Panc1 (cell line): ENCODE data around the gene MACROH2A1.
"Not testable (repeated sequence)": the region's sequence is repeated elsewhere in the genome, so short reads cannot be mapped to it uniquely, and the experiment has no call there.

Experiments used
- CTCF ChIP-seq: fragments of 450-650 bp; IDR thresholded peaks from 2 replicates; pipeline ENCODE4 v1.5.1; 2017; ENCODE audit warnings: mild to moderate bottlenecking
- POLR2AphosphoS5 ChIP-seq: IDR thresholded peaks from 2 replicates; pipeline ENCODE4 v1.6.1; 2012; ENCODE audit warnings: mild to moderate bottlenecking, low read depth, low read length, moderate library complexity
- REST ChIP-seq, 2 experiments: IDR thresholded peaks; 2 replicates each; pipeline ENCODE4 v1.6.1; 2011 to 2012; ENCODE audit warnings: low read depth in 2 of 2, control low read depth in 1 of 2, low read length in 1 of 2, mild to moderate bottlenecking in 1 of 2, moderate library complexity in 1 of 2; ENCODE audit not compliant: insufficient read depth in 1 of 2
- SIN3A ChIP-seq: IDR thresholded peaks from 2 replicates; pipeline ENCODE4 v1.6.1; 2012; ENCODE audit warnings: low read depth, mild to moderate bottlenecking, low read length, moderate library complexity, borderline replicate concordance; ENCODE audit not compliant: insufficient read depth

- not testable (repeated sequence) for TF ChIP-seq CTCF; SIN3A; POLR2AphosphoS5; REST (IDR thresholded peaks at IDR 0.05; ENCODE audit: insufficient read depth in 1 of 2, low read depth in 2 of 2, low read length in 1 of 2)
Observed at GRCh38 chr5:135363342-135363741, 35.7 kb downstream of the MACROH2A1 start.
